Ishikawa (cell line): ENCODE results near the gene CHST15.

Source experiments
- CEBPB ChIP-seq: IDR thresholded peaks from 2 replicates; pipeline ENCODE4 v1.6.1; 2012
- CREB1 ChIP-seq: IDR thresholded peaks from 2 replicates; pipeline ENCODE4 v1.6.1; 2012; ENCODE audit warnings: low read depth
- EGR1 ChIP-seq: IDR thresholded peaks from 2 replicates; pipeline ENCODE4 v1.6.1; 2012
- EP300 ChIP-seq: IDR thresholded peaks from 2 replicates; pipeline ENCODE4 v1.6.1; 2012; ENCODE audit warnings: borderline replicate concordance
- FOXM1 ChIP-seq: IDR thresholded peaks from 2 replicates; pipeline ENCODE4 v1.6.1; 2012; ENCODE audit warnings: low read depth, borderline replicate concordance
- MAX ChIP-seq: IDR thresholded peaks from 2 replicates; pipeline ENCODE4 v1.6.1; 2012
- NFIC ChIP-seq: IDR thresholded peaks from 2 replicates; pipeline ENCODE4 v1.6.1; 2012
- RAD21 ChIP-seq: IDR thresholded peaks from 2 replicates; pipeline ENCODE4 v1.6.1; 2012; ENCODE audit warnings: low read depth
- REST ChIP-seq: IDR thresholded peaks from 2 replicates; pipeline ENCODE4 v1.6.1; 2012; ENCODE audit warnings: low read depth, mild to moderate bottlenecking
- TAF1 ChIP-seq: IDR thresholded peaks from 2 replicates; pipeline ENCODE4 v1.6.1; 2012; ENCODE audit warnings: low read depth, mild to moderate bottlenecking
- TCF12 ChIP-seq: IDR thresholded peaks from 2 replicates; pipeline ENCODE4 v1.6.1; 2012; ENCODE audit warnings: low read depth
- TEAD4 ChIP-seq: IDR thresholded peaks from 2 replicates; pipeline ENCODE4 v1.6.1; 2012
- USF1 ChIP-seq: IDR thresholded peaks from 2 replicates; pipeline ENCODE4 v1.6.1; 2012
- YY1 ChIP-seq: IDR thresholded peaks from 2 replicates; pipeline ENCODE4 v1.6.1; 2012; ENCODE audit warnings: low read depth
- ZBTB7A ChIP-seq: IDR thresholded peaks from 2 replicates; pipeline ENCODE4 v1.6.1; 2012; ENCODE audit warnings: low read depth

CHST15 gene

GRCh38 chr10:124076148-124076733 is 17.2 kb downstream of the CHST15 start:
- TF ChIP-seq FOXM1 (no peak), USF1 (no peak), ZBTB7A (no peak), CEBPB (no peak), CREB1 (no peak), EGR1 (no peak), REST (no peak), NFIC (no peak), YY1 (no peak), RAD21 (no peak), MAX (no peak)

GRCh38 chr10:124075231-124075955 is 18.0 kb downstream of the CHST15 start:
- TF ChIP-seq REST, result no peak
- TF ChIP-seq TCF12, result no peak
- no peak for TF ChIP-seq EP300
- TF ChIP-seq TEAD4, result no peak
- TF ChIP-seq MAX, result no peak
- no peak for TF ChIP-seq RAD21

GRCh38 chr10:124074501-124075109 is 18.8 kb downstream of the CHST15 start:
- TF ChIP-seq ZBTB7A (no peak), CEBPB (no peak), NFIC (no peak), TCF12 (no peak), MAX (no peak), RAD21 (no peak), YY1 (no peak), FOXM1 (no peak), EP300 (no peak), EGR1 (no peak), TEAD4 (no peak), TAF1 (no peak), USF1 (no peak), CREB1 (no peak), REST (no peak)

GRCh38 chr10:124073978-124074377 is 19.4 kb downstream of the CHST15 start:
- no peak for TF ChIP-seq RAD21
- TF ChIP-seq EP300, result no peak
- TF ChIP-seq YY1, result no peak
- TF ChIP-seq TCF12, result no peak
- TF ChIP-seq TAF1, result no peak
- TF ChIP-seq EGR1, result no peak
- TF ChIP-seq FOXM1, result no peak
- no peak for TF ChIP-seq CEBPB
- TF ChIP-seq CREB1, result no peak
- no peak for TF ChIP-seq REST
- no peak for TF ChIP-seq MAX
- TF ChIP-seq TEAD4, result no peak
